HG03575 (cell line): ENCODE results near the gene ANKRD13C.
"Not testable (repeated sequence)": the region's sequence is repeated elsewhere in the genome, so short reads cannot be mapped to it uniquely, and the experiment has no call there.

ENCODE experiments used
- ATAC-seq: cut with Tn5 transposase; IDR thresholded peaks from one replicate; pipeline ENCODE4 v1.9.1; 2021; ENCODE audit not compliant: unreplicated experiment, insufficient number of reproducible peaks, low FRiP score; ENCODE audit errors: extremely low read depth

Gene ANKRD13C

GRCh38 chr1:70361727-70362398 is 7.3 kb upstream of the ANKRD13C start:
- ATAC-seq = no peak

GRCh38 chr1:70360321-70360720 is 5.8 kb upstream of the ANKRD13C start:
- ATAC-seq = no peak

- ATAC-seq = peak; percentile 42
These were observed 4.5 kb upstream of the ANKRD13C start for GRCh38 chr1:70358921-70359564.

GRCh38 chr1:70355920-70356319 is 1.4 kb upstream of the ANKRD13C start:
- ATAC-seq = no peak

GRCh38 chr1:70355111-70355407 is 537 bp upstream of the ANKRD13C start:
- no peak for ATAC-seq

- peak; percentile 10 for ATAC-seq
These were observed 756 bp downstream of the ANKRD13C start for GRCh38 chr1:70353601-70354331.

GRCh38 chr1:70353044-70353443 is 1.5 kb downstream of the ANKRD13C start:
- no peak for ATAC-seq

GRCh38 chr1:70349799-70350198 is 4.7 kb downstream of the ANKRD13C start:
- not testable (repeated sequence) for ATAC-seq

GRCh38 chr1:70348399-70349165 is 5.9 kb downstream of the ANKRD13C start:
- no peak for ATAC-seq

- not testable (repeated sequence) for ATAC-seq
These were observed 14.9 kb downstream of the ANKRD13C start for GRCh38 chr1:70339644-70340043.

- no peak for ATAC-seq
These were observed 18.5 kb downstream of the ANKRD13C start for GRCh38 chr1:70336050-70336449.

GRCh38 chr1:70334436-70334835 is 20.1 kb downstream of the ANKRD13C start:
- no peak for ATAC-seq

- ATAC-seq = no peak
These were observed 21.3 kb downstream of the ANKRD13C start for GRCh38 chr1:70333245-70333644.

GRCh38 chr1:70331962-70332361 is 22.6 kb downstream of the ANKRD13C start:
- ATAC-seq = no peak

- no peak for ATAC-seq
These were observed 27.0 kb downstream of the ANKRD13C start for GRCh38 chr1:70327306-70328076.

- no peak for ATAC-seq
These were observed 29.8 kb downstream of the ANKRD13C start for GRCh38 chr1:70324683-70325082.

- no peak for ATAC-seq
These were observed 34.8 kb downstream of the ANKRD13C start for GRCh38 chr1:70319750-70320149.

- ATAC-seq = no peak
These were observed 36.3 kb downstream of the ANKRD13C start for GRCh38 chr1:70318191-70318590.

- no peak for ATAC-seq
These were observed 37.4 kb downstream of the ANKRD13C start for GRCh38 chr1:70317087-70317486.
